SW 1271 (cell line): ENCODE results near the gene PNMT.
"Not testable (repeated sequence)": the region's sequence is repeated elsewhere in the genome, so short reads cannot be mapped to it uniquely, and the experiment has no call there.

ENCODE experiments used
- DNase-seq, 2 experiments: peaks; one replicate each; lab custom pipeline; 2025; lab: John Stamatoyannopoulos, UW

Gene PNMT

DNA sequence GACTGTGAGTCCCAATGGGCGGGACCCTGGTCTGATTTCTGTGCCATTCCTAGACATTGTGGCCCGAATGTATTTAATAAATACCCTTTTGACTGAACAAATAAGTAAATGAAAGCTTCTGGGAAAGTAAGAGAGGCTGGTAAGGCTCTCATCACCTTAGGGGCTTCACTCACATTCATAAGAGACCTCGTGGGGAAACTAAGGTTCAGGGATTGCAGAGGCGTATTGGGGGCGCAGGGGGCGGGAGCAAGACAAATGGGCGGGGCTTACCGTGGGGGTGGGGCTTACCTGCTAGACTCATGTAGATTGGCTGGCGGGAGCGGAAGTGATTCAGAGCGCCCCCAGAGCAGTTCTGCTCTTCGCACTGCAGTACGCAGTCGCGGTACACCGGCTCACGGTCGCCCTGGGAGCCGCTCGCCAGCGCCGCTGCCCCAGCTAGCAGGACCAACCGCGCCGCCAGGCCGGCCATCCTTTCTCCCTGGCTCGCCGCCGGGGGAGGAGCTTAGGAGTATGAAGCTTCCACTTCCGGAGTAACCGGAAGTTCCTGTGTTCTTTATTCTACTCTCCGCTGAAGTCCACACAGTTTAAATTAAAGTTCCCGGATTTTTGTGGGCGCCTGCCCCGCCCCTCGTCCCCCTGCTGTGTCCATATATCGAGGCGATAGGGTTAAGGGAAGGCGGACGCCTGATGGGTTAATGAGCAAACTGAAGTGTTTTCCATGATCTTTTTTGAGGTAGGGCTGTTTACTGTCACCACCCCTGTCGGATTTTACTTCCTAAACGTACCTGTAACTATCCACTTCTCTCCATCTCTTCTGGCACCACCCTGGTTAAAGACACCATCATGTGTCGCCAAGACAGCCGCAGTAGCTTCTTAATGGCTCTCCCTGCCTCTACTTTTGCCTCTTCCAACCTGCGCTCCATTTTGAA lies 19.6 kb downstream of the PNMT start, which contains the start of gene PGAP3:
TSS of gene PGAP3 (minus strand) at position 512 of the 929 bp plus-strand sequence. CDS start at position 469, 43 bp downstream.
- no peak for DNase-seq

DNA sequence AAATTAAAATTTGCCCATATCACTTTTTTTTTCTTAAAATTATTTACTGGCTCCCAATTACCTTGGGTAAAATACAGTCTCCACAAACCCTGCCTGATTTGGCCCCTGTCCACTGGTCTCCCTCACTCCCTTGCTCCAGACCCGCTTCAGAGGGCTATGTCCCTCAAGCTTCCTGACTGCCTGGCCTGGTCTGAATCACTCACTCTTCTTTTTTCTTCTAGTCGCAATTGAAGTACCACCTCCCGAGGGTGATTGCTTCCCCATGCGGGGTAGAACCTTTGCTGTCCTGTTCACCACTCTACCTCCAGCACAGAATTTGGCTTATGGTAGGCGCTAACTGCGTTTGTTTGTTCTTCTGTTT lies 20.2 kb downstream of the PNMT start:
- no peak for DNase-seq

DNA sequence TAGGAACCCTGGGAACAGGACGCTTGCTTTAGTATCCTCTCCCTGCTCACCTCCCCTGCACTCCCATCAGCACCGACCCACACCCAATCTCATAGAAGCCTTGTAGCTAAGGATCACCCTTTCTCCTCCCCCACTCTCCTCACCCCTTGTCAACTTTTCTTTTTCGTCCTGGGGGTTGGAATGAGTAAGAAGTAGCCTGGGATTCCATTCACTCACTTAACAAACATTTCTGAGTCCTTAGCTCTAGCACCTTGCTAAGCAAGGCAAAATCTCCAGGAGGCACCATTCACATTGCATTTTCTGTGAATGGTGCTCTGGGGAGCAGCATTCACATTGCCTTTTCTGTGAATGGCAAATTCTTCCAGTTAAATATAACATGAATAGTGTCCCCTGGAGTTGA lies 20.7 kb downstream of the PNMT start:
- no peak for DNase-seq

DNA sequence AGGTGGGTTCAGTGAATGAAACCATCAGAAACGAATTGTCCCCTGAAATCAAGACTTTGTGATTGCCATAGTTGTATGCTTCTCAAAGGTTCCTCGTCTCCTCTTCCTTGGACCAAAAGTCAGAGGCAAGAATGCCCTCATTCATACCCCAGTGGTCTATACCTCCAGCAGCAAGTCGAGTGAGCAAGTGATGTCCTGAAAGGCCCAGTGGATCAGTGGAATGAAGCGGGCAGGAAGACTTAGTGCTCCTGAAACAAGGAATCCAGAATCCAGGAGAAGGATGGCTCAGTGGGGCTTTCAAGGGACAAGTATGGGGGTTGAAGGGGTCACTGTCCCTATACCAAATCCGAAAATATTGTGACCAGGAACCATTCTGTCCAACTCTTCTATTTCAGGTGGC lies 26.3 kb downstream of the PNMT start:
- DNase-seq: no peak

DNA sequence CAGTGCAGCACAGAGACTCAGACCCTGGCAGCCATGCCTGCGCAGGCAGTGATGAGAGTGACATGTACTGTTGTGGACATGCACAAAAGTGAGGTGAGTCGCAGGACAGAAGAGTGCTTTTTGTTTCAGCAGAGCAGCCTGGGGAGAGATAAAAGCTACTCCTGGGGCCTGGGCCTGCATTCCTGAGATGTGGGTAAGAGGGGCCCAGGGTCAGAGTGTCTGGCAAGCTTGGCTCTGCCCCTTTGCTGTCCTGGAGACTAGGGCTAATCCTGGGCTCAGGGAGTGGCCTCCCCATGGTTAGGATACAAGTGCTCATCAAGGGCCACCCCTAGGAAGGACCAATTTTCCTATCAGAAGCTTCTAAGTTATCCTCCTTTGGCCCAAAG lies 26.8 kb downstream of the PNMT start:
- no peak for DNase-seq

DNA sequence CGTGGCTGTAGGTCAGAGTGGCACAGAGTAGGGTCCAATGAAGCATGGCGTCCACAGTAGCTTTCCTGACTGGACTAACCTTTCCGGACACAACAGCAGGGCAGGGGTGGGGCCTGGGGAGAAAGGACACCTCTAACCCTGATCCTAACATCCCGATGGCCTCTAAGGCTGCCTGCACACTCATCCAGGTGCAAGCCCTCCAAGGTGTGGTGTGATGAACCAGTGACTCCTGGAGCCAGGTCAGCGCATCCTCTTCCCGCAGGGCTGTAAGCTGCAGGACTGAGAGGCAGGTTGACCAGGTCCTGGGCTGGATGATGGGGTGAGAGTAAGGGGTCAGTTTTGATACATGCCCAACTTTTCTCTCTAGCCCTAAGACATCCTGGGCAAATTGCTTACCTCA lies 28.5 kb downstream of the PNMT start:
- no peak for DNase-seq

DNA sequence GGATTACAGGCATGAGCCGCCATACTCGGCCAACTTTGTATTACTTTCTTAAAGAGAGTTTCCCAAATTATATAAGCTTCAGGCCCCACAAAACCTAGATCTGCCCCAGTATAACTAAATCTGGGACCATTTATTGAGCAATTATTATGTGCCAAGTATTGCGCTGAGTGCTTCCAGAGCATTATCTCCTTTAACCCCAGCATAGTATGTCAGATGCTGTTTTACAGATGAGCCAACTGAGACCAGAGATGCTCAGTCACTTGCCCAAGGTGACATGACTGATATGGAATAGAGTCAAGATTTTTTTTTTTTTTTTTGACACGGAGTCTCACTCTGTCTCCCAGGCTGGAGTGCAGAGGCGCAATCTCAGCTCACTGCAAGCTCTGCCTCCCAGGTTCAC lies 29.7 kb downstream of the PNMT start:
- no peak for DNase-seq

DNA sequence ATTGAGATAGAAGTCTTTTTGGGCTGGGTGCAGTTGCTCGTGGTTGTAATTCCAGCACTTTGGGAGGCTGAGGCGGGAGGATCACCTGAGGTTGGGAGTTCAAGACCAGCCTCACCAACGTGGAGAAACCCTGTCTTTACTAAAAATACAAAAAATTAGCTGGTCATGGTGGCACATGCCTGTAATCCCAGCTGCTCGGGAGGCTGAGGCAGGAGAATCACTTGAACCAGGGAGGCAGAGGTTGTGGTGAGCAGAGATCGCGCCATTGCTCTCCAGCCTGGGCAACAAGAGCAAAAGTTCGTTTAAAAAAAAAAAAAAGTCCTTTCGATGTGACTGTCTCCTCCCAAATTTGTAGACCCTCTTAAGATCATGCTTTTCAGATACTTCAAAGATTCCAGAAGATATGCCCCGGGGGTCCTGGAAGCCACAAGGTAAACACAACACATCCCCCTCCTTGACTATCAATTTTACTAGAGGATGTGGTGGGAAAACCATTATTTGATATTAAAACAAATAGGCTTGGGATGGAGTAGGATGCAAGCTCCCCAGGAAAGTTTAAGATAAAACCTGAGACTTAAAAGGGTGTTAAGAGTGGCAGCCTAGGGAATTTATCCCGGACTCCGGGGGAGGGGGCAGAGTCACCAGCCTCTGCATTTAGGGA lies 31.0 kb downstream of the PNMT start:
- DNase-seq: not testable (repeated sequence)

DNA sequence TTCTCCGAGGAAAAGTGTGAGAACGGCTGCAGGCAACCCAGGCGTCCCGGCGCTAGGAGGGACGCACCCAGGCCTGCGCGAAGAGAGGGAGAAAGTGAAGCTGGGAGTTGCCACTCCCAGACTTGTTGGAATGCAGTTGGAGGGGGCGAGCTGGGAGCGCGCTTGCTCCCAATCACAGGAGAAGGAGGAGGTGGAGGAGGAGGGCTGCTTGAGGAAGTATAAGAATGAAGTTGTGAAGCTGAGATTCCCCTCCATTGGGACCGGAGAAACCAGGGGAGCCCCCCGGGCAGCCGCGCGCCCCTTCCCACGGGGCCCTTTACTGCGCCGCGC lies 31.5 kb downstream of the PNMT start, which contains the start of gene ERBB2:
TSS of gene ERBB2 (plus strand) at position 247 of the 330 bp plus-strand sequence. CDS start 175 bp downstream, outside the sequence.
- no peak for DNase-seq

DNA sequence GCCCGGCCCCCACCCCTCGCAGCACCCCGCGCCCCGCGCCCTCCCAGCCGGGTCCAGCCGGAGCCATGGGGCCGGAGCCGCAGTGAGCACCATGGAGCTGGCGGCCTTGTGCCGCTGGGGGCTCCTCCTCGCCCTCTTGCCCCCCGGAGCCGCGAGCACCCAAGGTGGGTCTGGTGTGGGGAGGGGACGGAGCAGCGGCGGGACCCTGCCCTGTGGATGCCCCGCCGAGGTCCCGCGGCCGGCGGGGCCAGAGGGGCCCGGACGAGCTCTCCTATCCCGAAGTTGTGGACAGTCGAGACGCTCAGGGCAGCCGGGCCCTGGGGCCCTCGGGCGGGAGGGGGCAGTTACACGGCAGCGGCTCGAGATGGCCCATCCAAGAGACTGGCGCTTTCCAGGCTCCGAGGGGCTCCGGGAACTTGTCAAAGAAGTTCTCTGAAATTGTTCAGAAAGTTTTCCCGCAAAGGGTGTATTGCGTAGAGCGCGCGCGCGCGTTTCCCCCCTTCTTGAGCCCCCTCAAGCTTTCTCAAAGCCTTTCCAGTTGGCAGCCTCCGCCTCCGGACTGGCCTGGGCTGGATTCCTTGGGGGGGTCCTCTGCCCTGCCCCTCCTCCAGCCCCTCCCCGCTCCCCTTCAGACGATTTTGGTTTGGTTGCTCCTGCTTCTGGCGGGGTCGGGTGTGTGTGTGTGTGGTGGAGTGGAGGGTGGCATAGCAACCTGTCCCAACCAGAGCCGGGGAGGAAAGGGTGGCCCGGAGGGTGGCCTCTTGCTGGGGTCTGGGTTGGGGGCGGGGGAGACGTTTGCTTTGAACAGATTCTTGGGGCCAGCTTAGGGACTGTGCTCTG lies 32.1 kb downstream of the PNMT start:
- DNase-seq: no peak

DNA sequence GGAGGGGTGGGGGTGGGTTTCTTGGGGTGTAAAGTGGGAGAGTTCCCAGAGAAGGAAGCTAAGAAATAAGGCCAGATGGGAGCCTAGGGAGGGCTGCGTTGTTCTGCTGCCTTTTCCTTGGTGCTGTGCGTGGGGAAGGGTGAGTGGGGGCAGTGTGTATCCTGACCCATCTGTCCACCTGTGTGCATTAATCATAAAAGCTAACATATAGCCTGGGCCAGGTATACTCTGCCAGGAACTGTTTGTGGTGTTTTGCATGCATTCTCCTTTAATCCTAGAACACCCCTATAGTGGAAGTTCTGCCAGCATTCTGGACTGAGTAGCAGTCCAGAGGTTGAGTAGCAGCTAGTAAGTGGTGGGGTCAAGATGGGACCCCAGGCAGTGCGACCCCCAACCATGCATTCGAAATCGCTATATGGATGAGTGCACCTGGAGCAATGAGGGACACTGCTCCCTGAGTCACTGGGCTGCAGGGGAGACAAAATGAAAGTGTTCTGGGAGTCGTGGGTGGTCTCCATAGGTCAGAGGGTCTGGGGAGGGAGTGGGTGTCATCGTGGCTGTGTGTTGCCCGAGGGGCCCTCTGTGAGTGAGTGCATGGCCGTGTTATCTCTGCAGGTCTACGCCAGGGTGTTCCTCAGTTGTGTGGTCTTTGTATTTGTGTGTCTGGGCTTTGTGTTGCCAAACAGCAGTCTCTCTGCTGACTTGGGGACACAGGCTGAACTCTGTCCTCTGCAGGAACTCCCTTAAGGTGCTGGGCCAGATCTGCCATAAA lies 32.9 kb downstream of the PNMT start:
- DNase-seq: no peak

DNA sequence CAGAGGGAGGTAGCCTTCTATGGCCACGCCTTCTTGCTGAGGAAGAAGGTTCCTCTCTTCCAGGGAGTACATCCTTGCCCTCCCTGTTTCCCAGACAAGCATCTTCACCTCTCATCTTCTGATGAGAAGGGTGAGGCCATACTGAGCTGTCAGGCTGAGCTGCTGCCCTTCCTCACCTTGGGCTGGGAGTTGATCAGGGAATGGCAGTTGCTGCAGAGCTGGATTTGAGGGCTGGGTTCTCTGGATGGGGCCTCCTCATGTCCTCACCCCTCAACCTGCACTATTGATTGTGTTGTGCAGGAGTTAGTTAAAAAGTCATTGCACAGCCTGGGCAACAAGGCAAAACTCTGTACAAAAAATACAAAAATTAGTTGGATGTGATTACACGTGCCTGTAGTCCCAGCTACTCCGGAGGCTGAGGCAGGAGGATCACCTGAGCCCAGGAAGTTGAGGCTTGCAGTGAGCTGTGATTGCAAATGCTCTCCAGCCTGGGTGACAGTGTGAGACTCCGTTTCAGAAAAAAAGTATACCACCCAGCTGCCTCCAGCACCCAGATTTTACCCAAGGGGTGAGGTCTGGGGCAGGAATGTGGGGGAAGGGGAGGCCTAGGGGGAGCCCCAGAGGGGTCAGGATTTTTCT lies 33.6 kb downstream of the PNMT start:
- DNase-seq: no peak

DNA sequence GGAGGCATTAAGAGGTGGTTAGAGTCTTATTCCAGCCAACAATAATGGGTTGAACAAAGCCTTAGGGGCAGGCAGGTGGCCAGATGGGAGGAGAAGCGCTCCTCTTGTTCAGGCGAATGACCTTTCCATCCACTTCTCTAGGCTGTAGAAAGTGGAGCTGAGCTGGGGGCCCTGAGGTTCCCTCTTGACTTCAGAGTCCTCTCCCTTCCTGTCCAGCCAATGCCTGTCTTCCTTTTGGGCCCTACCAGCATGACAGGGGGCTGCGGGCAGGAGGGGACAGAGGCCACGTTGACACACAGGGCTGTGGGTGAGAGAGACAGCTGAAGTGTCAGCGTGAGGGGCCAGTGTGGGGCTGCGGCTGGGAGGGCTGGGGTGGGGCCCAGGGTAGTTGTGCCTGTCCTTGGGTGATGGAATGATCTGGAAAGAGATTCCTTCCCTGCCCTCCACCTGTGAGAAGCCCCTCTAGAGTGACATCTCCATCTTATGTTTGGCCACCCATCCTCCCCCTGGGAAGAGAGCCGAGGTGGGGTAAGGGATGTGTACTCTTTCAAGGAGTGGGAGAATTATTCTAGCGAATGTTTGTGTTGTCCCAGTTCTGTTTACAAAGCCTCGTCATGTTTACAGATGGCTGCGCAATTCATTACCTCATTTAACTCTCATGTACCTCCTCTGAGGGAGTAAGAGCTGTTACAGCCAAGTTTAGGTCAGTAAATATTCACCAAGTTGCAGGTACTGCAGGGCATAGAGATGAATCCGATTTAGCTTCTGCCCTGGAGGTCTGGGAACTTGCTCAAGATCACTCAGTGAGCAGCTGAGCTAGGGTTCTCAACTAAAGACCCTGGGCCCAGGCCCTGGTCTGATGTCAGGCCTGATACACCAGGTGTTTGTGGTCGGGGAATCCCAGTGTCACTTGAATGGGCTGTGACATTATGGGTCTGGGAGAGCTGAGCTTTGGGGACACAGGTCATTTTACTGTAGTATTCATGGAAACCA lies 34.9 kb downstream of the PNMT start:
- DNase-seq: no peak

DNA sequence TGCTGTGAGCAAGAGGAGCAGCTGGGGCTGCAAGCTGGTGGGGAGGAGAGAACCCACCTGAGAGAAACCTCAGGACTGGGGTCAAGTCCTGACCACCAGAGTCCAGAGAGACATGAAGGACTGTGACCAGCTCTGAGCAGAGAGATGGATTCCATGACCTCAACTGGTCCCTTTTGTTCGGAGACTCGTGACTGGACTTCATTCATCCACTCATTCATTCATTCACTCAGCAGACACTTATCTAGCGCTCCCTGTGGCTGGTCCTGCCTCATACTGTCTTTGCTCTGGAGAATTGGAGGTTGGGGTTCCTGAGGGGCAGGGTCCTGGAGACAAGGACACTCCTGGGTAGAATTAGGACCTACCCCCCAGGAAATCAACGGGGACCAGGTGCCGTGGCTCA lies 35.7 kb downstream of the PNMT start:
- DNase-seq: no peak

DNA sequence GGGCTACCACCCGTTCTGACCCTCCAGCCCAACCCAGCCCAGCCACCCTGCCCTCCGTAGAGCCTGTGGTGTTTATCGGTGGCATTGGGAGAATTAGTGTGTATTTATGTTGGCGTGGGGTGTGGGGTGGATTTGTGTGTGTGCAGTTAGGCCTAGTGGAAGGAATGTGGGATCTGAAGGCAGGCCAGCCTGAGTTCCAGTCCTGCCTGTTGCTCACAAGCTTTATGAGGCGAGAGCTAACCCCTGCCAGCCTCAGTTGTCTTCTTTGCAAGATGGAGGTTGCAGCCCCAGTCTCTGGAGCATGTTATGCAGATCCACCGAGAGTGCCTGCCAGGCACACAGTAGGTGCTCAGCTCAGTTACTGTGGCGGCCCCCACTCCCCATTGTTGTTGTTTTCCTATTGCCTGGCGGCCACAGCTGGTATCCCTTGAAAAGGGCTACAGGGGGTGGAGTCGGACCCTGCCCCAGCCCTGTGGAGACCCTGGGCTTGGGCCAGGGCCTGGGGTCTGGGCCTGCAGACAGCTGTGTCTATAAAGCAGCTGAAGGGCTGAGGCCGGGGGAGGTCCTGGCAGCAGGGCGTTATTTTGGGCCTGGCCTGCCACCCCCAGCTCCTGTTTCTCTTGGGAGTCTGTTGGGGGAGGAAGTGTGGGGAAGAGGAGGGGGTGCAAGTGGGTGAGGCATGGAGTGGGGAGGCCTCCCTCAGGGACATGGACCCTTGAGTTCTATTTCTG lies 36.7 kb downstream of the PNMT start:
- DNase-seq: no peak

DNA sequence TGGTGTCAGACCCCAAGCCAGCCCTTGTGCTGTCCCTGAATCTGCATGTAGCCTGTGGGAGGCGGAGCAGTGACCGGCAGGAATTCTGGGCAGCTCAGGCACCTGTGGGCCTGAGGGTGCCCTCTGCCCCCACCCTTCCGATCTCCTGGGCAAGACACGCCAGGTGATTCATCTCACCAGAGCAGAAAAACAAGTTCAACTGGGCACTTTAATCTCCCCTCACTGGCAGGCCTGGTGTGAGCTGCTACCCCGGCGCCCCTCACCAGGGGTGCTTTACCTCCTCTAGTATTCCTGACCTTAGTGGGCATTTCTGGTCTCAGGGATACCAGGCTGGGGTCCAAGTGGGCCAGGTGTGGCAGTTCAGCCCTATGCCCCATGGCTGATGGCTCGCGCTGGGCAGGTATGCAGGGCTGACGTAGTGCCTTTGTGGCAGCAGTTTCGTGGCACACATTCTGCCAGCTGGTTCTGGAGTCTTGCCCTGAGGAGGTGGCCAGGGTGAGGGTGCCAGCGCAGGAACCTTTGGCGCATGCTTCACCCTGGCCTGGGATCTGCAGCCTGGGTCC lies 37.6 kb downstream of the PNMT start:
- no peak for DNase-seq

DNA sequence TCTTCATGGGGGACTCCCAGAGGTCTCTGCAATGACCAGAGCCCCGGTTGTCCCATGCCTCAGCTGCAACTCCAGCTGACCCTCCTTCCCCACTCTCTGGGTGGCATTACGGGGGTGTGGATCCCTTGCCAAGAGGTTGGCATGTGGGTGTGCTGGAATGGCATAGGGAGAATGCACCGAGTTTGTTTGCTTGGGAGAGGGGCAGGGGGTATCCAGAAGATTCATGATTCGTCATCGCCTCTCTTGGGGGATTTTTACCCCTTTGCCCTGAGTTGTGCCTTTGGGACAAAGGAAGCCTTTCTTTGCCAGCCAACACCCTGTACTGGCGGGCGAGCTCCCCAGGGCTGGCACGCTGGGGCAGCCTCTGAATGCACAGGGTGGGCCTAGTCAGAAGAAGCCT lies 38.1 kb downstream of the PNMT start:
- DNase-seq: no peak

DNA sequence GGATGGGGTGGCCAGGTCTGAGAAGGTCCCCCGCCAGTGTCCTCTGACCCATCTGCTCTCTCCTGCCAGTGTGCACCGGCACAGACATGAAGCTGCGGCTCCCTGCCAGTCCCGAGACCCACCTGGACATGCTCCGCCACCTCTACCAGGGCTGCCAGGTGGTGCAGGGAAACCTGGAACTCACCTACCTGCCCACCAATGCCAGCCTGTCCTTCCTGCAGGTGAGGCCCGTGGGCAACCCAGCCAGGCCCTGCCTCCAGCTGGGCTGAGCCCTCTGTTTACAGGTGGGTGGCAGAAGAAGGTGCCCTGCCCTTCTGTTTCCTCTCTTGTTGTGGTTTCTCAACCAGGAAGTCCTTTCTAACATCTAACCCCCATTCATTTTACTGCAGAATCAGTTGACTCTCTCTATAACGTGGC lies 38.7 kb downstream of the PNMT start:
- DNase-seq: no peak
